Stomach (tissue), 9 donors: ENCODE measurements around the gene LGI1. TPM values are rescaled to one million over a fixed set of nuclear protein-coding genes. Genes with fewer than 3 reads are reported as not detected.
A peak's percentile ranks its signal among the peaks of the same experiment; 100 is the strongest.

ENCODE experiments used
- DNase-seq, 2 donors: peaks; one replicate each; pipeline versions ENCODE4 v3.0.0 to v3.0.0-alpha.2; 2013 to 2019
- H3K27ac ChIP-seq, 5 donors: fragments of 200-600 bp in 4 of 5; sonication (generic) in 4 of 5; one replicate each; pipeline ENCODE4 v1.5.1; 2013 to 2019; ENCODE audit warnings: mild to moderate bottlenecking in 1 of 5, moderate library complexity in 1 of 5
- H3K27me3 ChIP-seq, 3 donors: fragments of 200-600 bp; sonication (generic); one replicate each; pipeline ENCODE4 v1.5.1; 2017 to 2019; ENCODE audit warnings: mixed run types in 1 of 3
- H3K36me3 ChIP-seq, 4 donors: fragments of 200-600 bp; sonication (generic); 1 replicate in 3 of 4; 2 replicates in 1 of 4; pipeline ENCODE4 v1.5.1; 2016 to 2019
- H3K4me1 ChIP-seq, 4 donors: fragments of 200-600 bp; sonication (generic); one replicate each; pipeline ENCODE4 v1.5.1; 2016 to 2019
- H3K4me3 ChIP-seq, 4 donors: fragments of 200-600 bp; sonication (generic) in 3 of 4; one replicate each; pipeline ENCODE4 v1.5.1; 2016 to 2019; ENCODE audit warnings: mild to moderate bottlenecking in 1 of 4
- H3K9me3 ChIP-seq, 4 donors: fragments of 200-600 bp; sonication (generic); one replicate each; pipeline ENCODE4 v1.5.1; 2016 to 2019
- CTCF ChIP-seq, 7 experiments: fragments of 450-650 bp in 4 of 7; fragments of 200-600 bp in 3 of 7; sonication (generic) in 3 of 7; IDR thresholded peaks; one replicate each; pipeline ENCODE4 v1.5.1; 2016 to 2019; ENCODE audit warnings: antibody characterized with exemption in 7 of 7, control low read depth in 2 of 7, mild to moderate bottlenecking in 1 of 7
- EP300 ChIP-seq: sonication (generic); formaldehyde crosslinking; IDR thresholded peaks from one replicate; pipeline ENCODE4 v1.6.1; 2017; ENCODE audit warnings: antibody characterized with exemption
- POLR2A ChIP-seq, 4 donors: fragments of 450-650 bp; IDR thresholded peaks; one replicate each; pipeline ENCODE4 v1.6.1; 2016; ENCODE audit warnings: antibody characterized with exemption in 4 of 4, control low read depth in 2 of 4, mild to moderate bottlenecking in 1 of 4, moderate library complexity in 1 of 4
- POLR2AphosphoS5 ChIP-seq, 3 donors: sonication (generic); formaldehyde crosslinking; IDR thresholded peaks; one replicate each; pipeline ENCODE4 v1.6.1; 2016; ENCODE audit warnings: antibody characterized with exemption in 3 of 3
- WGBS, 5 donors: extraction: QIAGEN DNeasy Blood & Tissue Kit in 3 of 5; methylation state at CpG; one replicate each; pipeline versions ENCODE4 v1.1.5 to v1.1.7; 2013 to 2018; 5-methylcytosine and 5-hydroxymethylcytosine counted together
- intact Hi-C: fragments of 100-400 bp; cut with DNase I; formaldehyde crosslinking; loops from one replicate; pipeline ENCODE4 v1.15.1; 2023; ENCODE audit warnings: low total_unique reads
- polyA plus RNA-seq, 3 donors: library from polyadenylated mRNA; stranded (reverse); fragments of 200-250 nt; gene quantifications; one replicate each; pipeline ENCODE4 v1.2.3, GENCODE V29; 2013
- total RNA-seq, 5 donors: library from RNA; depleted of rRNA; stranded (reverse); fragments of >200 nt; gene quantifications; one replicate each; pipeline versions ENCODE4 v1.1.0 to v1.2.3, GENCODE V29; 2014 to 2016
- donor health status: healthy with polysubstance abuse.
- donor health status: Bipolar disorder and iron deficiency.
- donor health status: healthy.

Gene LGI1
- total and polyA plus RNA-seq, 8 donors: 0.12 to 7.2 (median 1.6) TPM; not detected in 2

DNA sequence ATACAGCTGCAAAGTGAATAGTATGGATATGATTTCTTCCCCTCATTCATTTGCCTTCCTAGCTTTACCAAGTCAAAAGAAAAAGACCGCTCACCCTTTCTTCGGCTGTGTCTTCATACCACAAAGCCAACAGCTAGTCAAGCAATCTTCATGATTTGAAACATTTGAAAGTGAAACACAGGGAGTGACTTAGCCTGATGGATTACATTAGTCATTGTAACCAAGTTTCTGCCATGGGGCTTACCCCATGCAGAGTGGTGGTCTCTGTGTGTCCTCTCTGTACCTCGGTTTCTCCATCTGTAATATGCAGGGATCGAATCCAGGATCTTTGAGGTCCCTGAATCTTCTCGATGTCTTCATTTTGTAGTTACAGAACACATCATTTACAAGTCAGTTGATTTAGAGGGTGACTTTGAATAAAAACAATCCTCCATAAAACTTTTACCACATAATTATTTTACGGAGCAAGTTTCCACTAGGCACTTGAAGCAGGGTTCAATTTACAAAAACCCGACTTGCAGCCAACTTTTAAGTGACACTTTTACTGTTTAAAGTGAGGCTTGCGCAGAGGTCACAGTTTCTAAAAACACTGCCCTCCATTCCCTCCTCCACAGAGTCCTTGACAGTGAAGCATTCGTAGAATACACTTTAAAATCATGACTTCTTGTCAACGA is 2.2 kb upstream of the LGI1 start:
- no peak for TF ChIP-seq POLR2AphosphoS5 (IDR thresholded peaks at IDR 0.05)
- no peak for TF ChIP-seq EP300
- no peak for TF ChIP-seq POLR2A (IDR thresholded peaks at IDR 0.05)
- no peak for TF ChIP-seq CTCF (IDR thresholded peaks at IDR 0.05)
- 69 to 78% (median 75%) methylated on average over 10 of the region's 10 CpGs for WGBS, 5 donors
- peaks cover 0 to 32% (median 21%) of the 10 kb centered on the region in 4 donors for H3K4me1 ChIP-seq
- H3K4me3 ChIP-seq: no peak overlapping the region
- no peaks in the 10 kb centered on the region for H3K9me3 ChIP-seq
- H3K27ac ChIP-seq: peak overlapping the region in 1 of 5 donors; percentile 26
- no peak for DNase-seq
- H3K36me3 ChIP-seq: no peaks in the 10 kb centered on the region
- H3K27me3 ChIP-seq: peaks cover 0 to 29% (median 12%) of the 10 kb centered on the region in 3 donors
- intact Hi-C loops: no loop called here

DNA sequence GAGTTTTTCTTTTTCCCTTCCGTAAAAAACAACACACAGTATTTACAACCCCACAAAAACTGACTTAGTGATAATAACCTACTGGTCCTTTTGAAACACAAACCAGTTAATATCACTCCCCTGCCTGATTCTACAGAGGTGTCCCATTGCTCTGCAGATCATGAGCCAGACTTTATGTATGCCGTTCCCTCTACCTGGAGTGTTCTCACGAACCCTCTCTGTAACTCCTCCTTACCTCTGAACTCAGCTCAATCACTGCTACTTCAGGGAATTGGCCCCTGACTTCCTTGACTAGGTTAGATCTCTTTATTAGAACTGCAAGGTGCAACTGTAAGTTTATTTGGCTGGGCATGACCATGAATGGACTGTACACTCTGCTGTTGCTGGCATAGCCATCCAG is 1.6 kb upstream of the LGI1 start:
- H3K4me3 ChIP-seq: no peak overlapping the region
- TF ChIP-seq EP300 (no peak), POLR2AphosphoS5 (IDR thresholded peaks at IDR 0.05) (no peak), CTCF (IDR thresholded peaks at IDR 0.05) (no peak), POLR2A (IDR thresholded peaks at IDR 0.05) (no peak)
- 56 to 75% (median 66%) methylated on average over 3 of the region's 3 CpGs for WGBS, 5 donors
- H3K27ac ChIP-seq: peak overlapping the region in 1 of 5 donors; percentile 26
- intact Hi-C loops: no loop called here
- H3K36me3 ChIP-seq: no peaks in the 10 kb centered on the region
- H3K27me3 ChIP-seq: peaks cover 0 to 35% (median 12%) of the 10 kb centered on the region in 3 donors
- DNase-seq: no peak
- peaks cover 0 to 32% (median 20%) of the 10 kb centered on the region in 4 donors for H3K4me1 ChIP-seq
- no peaks in the 10 kb centered on the region for H3K9me3 ChIP-seq

GRCh38 chr10:93757136-93757535 is 600 bp upstream of the LGI1 start:
- 36 to 50% (median 37%) methylated on average over 5 of the region's 5 CpGs for WGBS, 5 donors
- H3K4me3 ChIP-seq: peak overlapping the region in 1 of 4 donors; percentile 12
- peaks cover 0 to 37% (median 12%) of the 10 kb centered on the region in 3 donors for H3K27me3 ChIP-seq
- no peaks in the 10 kb centered on the region for H3K36me3 ChIP-seq
- no peaks in the 10 kb centered on the region for H3K9me3 ChIP-seq
- H3K4me1 ChIP-seq: peaks cover 0 to 26% (median 14%) of the 10 kb centered on the region in 4 donors
- H3K27ac ChIP-seq: peak overlapping the region in 2 of 5 donors; percentile 54 to 69
- intact Hi-C loops: no loop called here
- peak in 1 of 2 donors; percentile 64 for DNase-seq
- TF ChIP-seq CTCF (IDR thresholded peaks at IDR 0.05) (no peak), POLR2AphosphoS5 (IDR thresholded peaks at IDR 0.05) (no peak), POLR2A (IDR thresholded peaks at IDR 0.05) (no peak)

DNA sequence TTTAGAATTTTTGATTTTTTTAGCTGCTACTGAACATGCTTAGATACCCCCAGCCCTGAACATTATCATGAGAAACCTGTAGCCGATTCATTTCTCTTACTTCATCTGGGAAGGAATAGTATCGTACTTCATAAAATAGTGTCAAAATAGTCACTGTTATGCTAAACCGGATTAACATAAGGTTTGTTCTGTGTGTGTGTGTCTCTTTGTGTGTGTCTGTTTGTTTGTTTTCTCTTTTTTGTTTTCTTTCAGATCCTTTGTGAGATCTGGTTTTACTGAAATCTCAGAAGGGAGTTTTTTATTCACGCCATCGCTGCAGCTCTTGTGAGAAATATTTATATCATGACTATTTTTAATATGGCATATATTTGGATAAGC is 761 bp downstream of the LGI1 start:
- H3K36me3 ChIP-seq: no peaks in the 10 kb centered on the region
- H3K9me3 ChIP-seq: no peaks in the 10 kb centered on the region
- H3K4me1 ChIP-seq: peaks cover 0 to 16% (median 8%) of the 10 kb centered on the region in 4 donors
- TF ChIP-seq EP300 (no peak), CTCF (IDR thresholded peaks at IDR 0.05) (no peak), POLR2A (IDR thresholded peaks at IDR 0.05) (no peak), POLR2AphosphoS5 (IDR thresholded peaks at IDR 0.05) (no peak)
- peak overlapping the region in 3 of 4 donors; percentile 4 to 17 (median 12) for H3K4me3 ChIP-seq
- peaks cover 0 to 37% (median 12%) of the 10 kb centered on the region in 3 donors for H3K27me3 ChIP-seq
- peak overlapping the region in 2 of 5 donors; percentile 54 to 69 for H3K27ac ChIP-seq
- 56 to 64% (median 60%) methylated on average over 5 of the region's 5 CpGs for WGBS, 5 donors
- no peak for DNase-seq
- intact Hi-C loops: no loop called here
